Measurements from ENCODE around the gene DYRK1A.

DYRK1A gene

GRCh38 chr21:37373539-37373938, 7.0 kb downstream of the DYRK1A start:
- Histone ChIP-seq H2BK12ac (ENCODE audit: low read length) (no peak overlapping the region), H3K4me1 (ENCODE audit: control insufficient read depth in 2 of 2, insufficient read depth in 1 of 2, low read depth in 1 of 2, low read length in 2 of 2) (peaks cover 7 to 11% of the 10 kb centered on the region in 2 donors), H3K27ac (replicated peaks; ENCODE audit: low read length) (no peak overlapping the region), H4K8ac (ENCODE audit: low read depth, low read length) (no peak overlapping the region), H3K9me3 (replicated peaks in 1 of 2; ENCODE audit: control insufficient read depth in 2 of 2, insufficient read depth in 1 of 2, low read depth in 1 of 2, low read length in 2 of 2) (peaks cover 0 to 3% of the 10 kb centered on the region in 2 donors), H4K91ac (ENCODE audit: low read depth, low read length, poor library complexity) (no peak overlapping the region), H3K36me3 (replicated peaks in 1 of 2; ENCODE audit: control insufficient read depth in 2 of 2, insufficient read depth in 2 of 2, low read length in 2 of 2) (peaks cover 1 to 9% of the 10 kb centered on the region in 2 donors), H3K18ac (ENCODE audit: low read length) (no peak overlapping the region), H2AK5ac (ENCODE audit: low read depth, low read length) (no peak overlapping the region), H2BK5ac (ENCODE audit: low read length) (no peak overlapping the region), H3K4me3 (ENCODE audit: low read length in 2 of 2) (no peak overlapping the region), H3K4me2 (ENCODE audit: insufficient read depth, low read length, poor library complexity, severe bottlenecking) (no peak overlapping the region), H3K79me1 (ENCODE audit: low read depth, low read length) (no peaks in the 10 kb centered on the region), H2BK120ac (ENCODE audit: low read depth, low read length) (no peak overlapping the region), H3K4ac (ENCODE audit: low read length) (no peak overlapping the region), H3K9ac (ENCODE audit: low read depth, low read length, poor library complexity) (no peak overlapping the region), H3K14ac (ENCODE audit: low read length) (no peak overlapping the region), H2AFZ (ENCODE audit: low read length) (no peak overlapping the region), H3K27me3 (ENCODE audit: control insufficient read depth in 3 of 3, insufficient read depth in 3 of 3, low read depth in 1 of 3, low read length in 3 of 3) (no peaks in the 10 kb centered on the region), H3K23ac (ENCODE audit: low read depth, low read length, poor library complexity) (no peak overlapping the region), H2BK15ac (ENCODE audit: low read length) (no peak overlapping the region)
- no peak for DNase-seq (ENCODE audit: low spot score)
- WGBS, 2 donors (ENCODE audit: extremely low coverage in 2 of 2, insufficient read length in 2 of 2, insufficient replicate concordance in 1 of 2): no CpG with 5 or more reads among the region's 1 CpG

GRCh38 chr21:37374027-37374426, 7.5 kb downstream of the DYRK1A start:
- DNase-seq (ENCODE audit: low spot score): no peak
- no CpG with 5 or more reads among the region's 5 CpGs for WGBS, 2 donors (ENCODE audit: extremely low coverage in 2 of 2, insufficient read length in 2 of 2, insufficient replicate concordance in 1 of 2)
- no peaks in the 10 kb centered on the region for H3K27me3 ChIP-seq (ENCODE audit: control insufficient read depth in 3 of 3, insufficient read depth in 3 of 3, low read depth in 1 of 3, low read length in 3 of 3)
- no peak overlapping the region for H3K4me2 ChIP-seq (ENCODE audit: insufficient read depth, low read length, poor library complexity, severe bottlenecking)
- H3K9me3 ChIP-seq (replicated peaks in 1 of 2; ENCODE audit: control insufficient read depth in 2 of 2, insufficient read depth in 1 of 2, low read depth in 1 of 2, low read length in 2 of 2): peaks cover 0 to 3% of the 10 kb centered on the region in 2 donors
- H2AFZ ChIP-seq (ENCODE audit: low read length): no peak overlapping the region
- no peak overlapping the region for H3K4ac ChIP-seq (ENCODE audit: low read length)
- no peak overlapping the region for H2BK15ac ChIP-seq (ENCODE audit: low read length)
- peaks cover 1 to 6% of the 10 kb centered on the region in 2 donors for H3K36me3 ChIP-seq (replicated peaks in 1 of 2; ENCODE audit: control insufficient read depth in 2 of 2, insufficient read depth in 2 of 2, low read length in 2 of 2)
- no peak overlapping the region for H3K23ac ChIP-seq (ENCODE audit: low read depth, low read length, poor library complexity)
- H3K14ac ChIP-seq (ENCODE audit: low read length): no peak overlapping the region
- H2AK5ac ChIP-seq (ENCODE audit: low read depth, low read length): no peak overlapping the region
- H2BK12ac ChIP-seq (ENCODE audit: low read length): no peak overlapping the region
- no peak overlapping the region for H3K9ac ChIP-seq (ENCODE audit: low read depth, low read length, poor library complexity)
- H2BK120ac ChIP-seq (ENCODE audit: low read depth, low read length): no peak overlapping the region
- no peak overlapping the region for H2BK5ac ChIP-seq (ENCODE audit: low read length)
- no peak overlapping the region for H4K91ac ChIP-seq (ENCODE audit: low read depth, low read length, poor library complexity)
- H3K4me1 ChIP-seq (ENCODE audit: control insufficient read depth in 2 of 2, insufficient read depth in 1 of 2, low read depth in 1 of 2, low read length in 2 of 2): peaks cover 10% of the 10 kb centered on the region in 2 donors
- H3K27ac ChIP-seq (replicated peaks; ENCODE audit: low read length): no peak overlapping the region
- no peak overlapping the region for H3K4me3 ChIP-seq (ENCODE audit: low read length in 2 of 2)
- H4K8ac ChIP-seq (ENCODE audit: low read depth, low read length): no peak overlapping the region
- H3K79me1 ChIP-seq (ENCODE audit: low read depth, low read length): no peaks in the 10 kb centered on the region
- H3K18ac ChIP-seq (ENCODE audit: low read length): no peak overlapping the region

GRCh38 chr21:37375866-37376574, 9.4 kb downstream of the DYRK1A start:
- no peaks in the 10 kb centered on the region for H3K79me1 ChIP-seq (ENCODE audit: low read depth, low read length)
- no CpG with 5 or more reads among the region's 13 CpGs for whole genome bisulfite sequencing, 2 donors (ENCODE audit: extremely low coverage in 2 of 2, insufficient read length in 2 of 2, insufficient replicate concordance in 1 of 2)

GRCh38 chr21:37378700-37379139, 12.1 kb downstream of the DYRK1A start:
- no peak overlapping the region for H3K14ac ChIP-seq (ENCODE audit: low read length)
- H2AK5ac ChIP-seq (ENCODE audit: low read depth, low read length): no peak overlapping the region
- H3K27ac ChIP-seq (replicated peaks; ENCODE audit: low read length): no peak overlapping the region
- H2BK120ac ChIP-seq (ENCODE audit: low read depth, low read length): no peak overlapping the region
- peaks cover 0 to 11% of the 10 kb centered on the region in 2 donors for H3K36me3 ChIP-seq (replicated peaks in 1 of 2; ENCODE audit: control insufficient read depth in 2 of 2, insufficient read depth in 2 of 2, low read length in 2 of 2)
- no peaks in the 10 kb centered on the region for H3K27me3 ChIP-seq (ENCODE audit: control insufficient read depth in 3 of 3, insufficient read depth in 3 of 3, low read depth in 1 of 3, low read length in 3 of 3)
- H3K4me2 ChIP-seq (ENCODE audit: insufficient read depth, low read length, poor library complexity, severe bottlenecking): no peak overlapping the region
- H4K8ac ChIP-seq (ENCODE audit: low read depth, low read length): no peak overlapping the region
- DNase-seq (ENCODE audit: low spot score): no peak
- H2BK5ac ChIP-seq (ENCODE audit: low read length): no peak overlapping the region
- H3K18ac ChIP-seq (ENCODE audit: low read length): no peak overlapping the region
- no peak overlapping the region for H3K4ac ChIP-seq (ENCODE audit: low read length)
- H4K91ac ChIP-seq (ENCODE audit: low read depth, low read length, poor library complexity): no peak overlapping the region
- peaks cover 0 to 28% of the 10 kb centered on the region in 2 donors for H3K9me3 ChIP-seq (replicated peaks in 1 of 2; ENCODE audit: control insufficient read depth in 2 of 2, insufficient read depth in 1 of 2, low read depth in 1 of 2, low read length in 2 of 2)
- no peaks in the 10 kb centered on the region for H3K79me1 ChIP-seq (ENCODE audit: low read depth, low read length)
- H3K9ac ChIP-seq (ENCODE audit: low read depth, low read length, poor library complexity): no peak overlapping the region
- H2AFZ ChIP-seq (ENCODE audit: low read length): no peak overlapping the region
- H3K23ac ChIP-seq (ENCODE audit: low read depth, low read length, poor library complexity): no peak overlapping the region
- no peak overlapping the region for H2BK12ac ChIP-seq (ENCODE audit: low read length)
- peaks cover 0 to 10% of the 10 kb centered on the region in 2 donors for H3K4me1 ChIP-seq (ENCODE audit: control insufficient read depth in 2 of 2, insufficient read depth in 1 of 2, low read depth in 1 of 2, low read length in 2 of 2)
- no peak overlapping the region for H3K4me3 ChIP-seq (ENCODE audit: low read length in 2 of 2)
- H2BK15ac ChIP-seq (ENCODE audit: low read length): no peak overlapping the region
- WGBS, 2 donors (ENCODE audit: extremely low coverage in 2 of 2, insufficient read length in 2 of 2, insufficient replicate concordance in 1 of 2): no CpG with 5 or more reads among the region's 3 CpGs

More at GRCh38 chr21:37375866-37376574, 9.4 kb downstream of the DYRK1A start:
- Histone ChIP-seq H3K4me3 (ENCODE audit: low read length in 2 of 2) (no peak overlapping the region), H3K27ac (replicated peaks; ENCODE audit: low read length) (no peak overlapping the region), H3K4me2 (ENCODE audit: insufficient read depth, low read length, poor library complexity, severe bottlenecking) (no peak overlapping the region), H2AK5ac (ENCODE audit: low read depth, low read length) (no peak overlapping the region), H2AFZ (ENCODE audit: low read length) (no peak overlapping the region), H4K91ac (ENCODE audit: low read depth, low read length, poor library complexity) (no peak overlapping the region), H3K9me3 (replicated peaks in 1 of 2; ENCODE audit: control insufficient read depth in 2 of 2, insufficient read depth in 1 of 2, low read depth in 1 of 2, low read length in 2 of 2) (peaks cover 0 to 3% of the 10 kb centered on the region in 2 donors), H3K4ac (ENCODE audit: low read length) (no peak overlapping the region), H2BK12ac (ENCODE audit: low read length) (no peak overlapping the region), H3K36me3 (replicated peaks in 1 of 2; ENCODE audit: control insufficient read depth in 2 of 2, insufficient read depth in 2 of 2, low read length in 2 of 2) (peaks cover 0 to 6% of the 10 kb centered on the region in 2 donors), H3K18ac (ENCODE audit: low read length) (no peak overlapping the region), H4K8ac (ENCODE audit: low read depth, low read length) (no peak overlapping the region), H3K14ac (ENCODE audit: low read length) (no peak overlapping the region), H2BK120ac (ENCODE audit: low read depth, low read length) (no peak overlapping the region), H3K4me1 (ENCODE audit: control insufficient read depth in 2 of 2, insufficient read depth in 1 of 2, low read depth in 1 of 2, low read length in 2 of 2) (peaks cover 0 to 9% of the 10 kb centered on the region in 2 donors), H3K9ac (ENCODE audit: low read depth, low read length, poor library complexity) (no peak overlapping the region), H3K23ac (ENCODE audit: low read depth, low read length, poor library complexity) (no peak overlapping the region), H3K27me3 (ENCODE audit: control insufficient read depth in 3 of 3, insufficient read depth in 3 of 3, low read depth in 1 of 3, low read length in 3 of 3) (no peaks in the 10 kb centered on the region), H2BK5ac (ENCODE audit: low read length) (no peak overlapping the region), H2BK15ac (ENCODE audit: low read length) (no peak overlapping the region)
- no peak for DNase-seq (ENCODE audit: low spot score)

All from neuronal stem cell (in vitro differentiated cells).